Umbilical cord (tissue), 2 donors: Measurements from ENCODE around the gene TMEM255B. TPM values are rescaled to one million over a fixed set of nuclear protein-coding genes. Genes with fewer than 3 reads are reported as not detected.

Experiments used
- DNase-seq: peaks from one replicate; pipeline ENCODE4 v3.0.0-alpha.2; 2015; ENCODE audit warnings: low spot score
- total RNA-seq: library from RNA; depleted of rRNA; stranded (reverse); fragments of >200 nt; gene quantifications from one replicate; pipeline ENCODE4 v1.2.3, GENCODE V29; 2014; ENCODE audit warnings: low replicate concordance; ENCODE audit not compliant: insufficient read depth

The TMEM255B gene
- total RNA-seq, 1 donor from 2014 or later = 0.24 TPM

DNA sequence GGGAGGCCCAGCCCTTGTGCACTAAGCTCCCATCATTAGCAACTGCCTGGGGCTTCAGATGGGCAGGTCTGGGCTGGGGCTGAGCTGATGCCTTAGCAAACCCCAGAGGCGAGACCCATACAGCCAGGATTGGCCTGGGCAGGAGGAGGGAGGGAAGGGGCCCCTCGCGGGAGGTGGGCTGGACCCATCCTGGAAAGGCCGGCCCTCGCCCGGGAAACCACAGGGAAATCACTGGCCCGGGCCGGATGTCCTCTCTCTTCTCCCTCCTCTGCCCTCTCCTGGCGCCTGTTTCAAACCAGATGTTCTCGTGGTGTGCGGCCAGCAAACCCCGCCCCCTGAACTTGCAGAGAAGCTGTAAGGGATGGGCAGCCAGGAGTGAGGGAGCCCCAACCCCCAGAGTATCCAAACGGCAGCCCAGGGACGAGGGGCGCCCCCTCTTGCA is 43.1 kb downstream of the TMEM255B start:
- peak; percentile 90 for DNase-seq

DNA sequence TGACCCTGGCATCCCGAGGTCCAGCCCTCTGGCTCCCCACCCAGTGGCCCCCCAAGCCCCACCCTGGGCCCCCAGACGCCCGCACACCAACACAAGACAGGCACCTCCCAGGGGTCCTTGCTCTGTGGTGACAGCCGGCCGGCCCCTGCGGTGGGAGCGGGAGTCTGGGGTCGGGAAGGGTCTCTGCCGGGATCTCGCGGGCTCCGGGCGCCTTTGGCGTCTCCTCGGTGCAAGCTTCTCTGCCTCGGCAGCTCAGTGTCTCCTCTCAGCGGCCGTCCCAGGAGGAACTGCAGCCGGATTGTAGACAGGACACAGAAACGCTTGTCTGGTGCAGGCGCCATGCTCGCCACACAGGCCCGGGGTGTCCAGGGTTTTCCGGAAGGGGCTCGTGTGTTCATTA is 43.7 kb downstream of the TMEM255B start:
- no peak for DNase-seq

DNA sequence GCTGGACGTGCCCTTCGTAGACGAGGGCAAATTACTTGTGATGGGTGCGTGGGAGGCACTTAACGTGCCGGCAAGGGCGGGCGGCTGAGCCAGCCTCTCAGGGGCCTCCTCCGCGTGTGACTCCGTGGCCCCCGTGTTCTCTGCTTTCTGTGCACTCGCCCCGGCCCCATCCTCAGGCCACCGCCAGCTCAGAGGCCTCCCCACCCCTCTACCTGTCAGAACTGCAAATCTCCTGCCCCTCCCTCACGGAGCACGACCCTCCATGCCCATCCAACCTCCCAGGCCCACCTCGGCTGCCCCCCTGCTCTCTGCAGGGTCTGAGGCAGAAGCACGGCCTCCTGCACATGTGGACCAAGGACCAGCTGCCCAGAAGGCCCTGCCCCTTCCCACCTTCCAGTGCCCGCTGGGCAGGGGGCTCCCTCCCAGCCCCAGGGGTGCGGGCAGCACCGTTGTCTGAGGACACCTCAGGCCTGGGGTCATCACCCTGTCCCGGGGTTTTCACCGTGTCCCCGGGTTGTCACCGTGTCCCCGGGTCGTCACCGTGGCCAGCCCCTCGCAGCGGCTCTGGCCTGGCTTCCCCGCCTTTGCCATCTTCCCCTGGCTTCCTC is 44.5 kb downstream of the TMEM255B start:
- DNase-seq = no peak

DNA sequence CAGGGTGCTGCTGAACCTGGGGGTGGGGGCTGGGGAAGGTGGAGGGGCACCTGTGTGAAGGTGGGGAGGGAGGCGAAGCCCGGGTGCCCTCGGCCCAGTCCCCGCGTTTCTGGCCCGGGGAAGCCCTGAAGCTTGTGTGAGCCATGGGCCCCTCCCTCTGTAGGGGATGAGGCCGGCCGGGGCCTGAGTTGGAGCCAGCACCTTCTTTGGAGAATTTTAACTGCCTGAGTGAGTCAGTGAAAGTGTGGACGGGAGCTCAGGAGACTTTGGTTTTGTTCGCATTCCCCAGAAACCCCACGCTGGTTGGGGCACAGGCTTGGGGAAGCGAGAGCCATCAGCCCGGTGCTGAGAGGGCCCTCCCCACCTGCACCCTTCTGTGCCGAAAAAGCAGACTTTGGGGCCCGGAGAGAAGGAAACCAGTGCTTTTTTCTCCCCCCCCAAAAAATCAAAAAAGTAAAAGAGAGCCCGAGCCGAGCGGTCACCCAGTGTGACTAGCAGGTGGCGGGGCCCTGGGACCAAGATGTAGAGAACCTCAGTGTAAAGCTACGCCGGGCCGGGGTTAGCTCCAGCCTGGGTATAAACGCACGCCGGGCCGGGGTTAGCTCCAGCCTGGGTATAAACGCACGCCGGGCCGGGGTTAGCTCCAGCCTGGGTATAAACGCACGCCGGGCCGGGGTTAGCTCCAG is 45.1 kb downstream of the TMEM255B start:
- DNase-seq = peak; percentile 32

DNA sequence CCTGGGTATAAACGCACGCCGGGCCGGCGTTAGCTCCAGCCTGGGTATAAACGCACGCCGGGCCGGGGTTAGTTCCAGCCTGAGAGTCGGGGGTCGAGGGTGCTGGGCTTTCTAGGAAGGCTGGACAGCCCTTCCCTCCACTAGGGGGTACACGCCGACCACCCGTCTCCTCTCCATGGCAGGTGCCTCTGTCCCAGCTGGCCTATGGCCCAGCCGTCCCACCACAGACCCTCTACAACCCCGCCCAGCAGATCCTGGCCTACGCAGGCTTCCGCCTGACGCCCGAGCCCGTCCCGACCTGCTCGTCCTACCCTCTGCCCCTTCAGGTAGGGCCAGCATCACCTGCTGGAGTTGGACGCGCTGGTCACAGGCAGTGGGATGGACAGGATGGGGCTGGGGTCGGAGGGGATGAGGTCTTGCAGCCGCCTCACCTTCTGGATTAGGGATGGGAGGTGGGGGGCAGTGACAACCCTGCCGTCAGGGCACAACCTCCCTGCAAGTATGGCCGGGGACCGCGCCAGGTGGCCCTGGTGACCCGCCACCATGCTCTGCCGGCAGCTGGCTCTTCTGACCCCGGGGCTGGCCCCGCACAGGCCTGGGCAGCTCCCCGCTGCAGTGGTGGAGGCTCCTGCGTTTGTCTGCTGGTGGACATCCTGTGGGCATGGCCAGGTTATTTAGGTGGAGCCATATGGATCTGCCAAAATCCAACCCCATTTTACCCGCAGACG is 45.8 kb downstream of the TMEM255B start:
- no peak for DNase-seq

DNA sequence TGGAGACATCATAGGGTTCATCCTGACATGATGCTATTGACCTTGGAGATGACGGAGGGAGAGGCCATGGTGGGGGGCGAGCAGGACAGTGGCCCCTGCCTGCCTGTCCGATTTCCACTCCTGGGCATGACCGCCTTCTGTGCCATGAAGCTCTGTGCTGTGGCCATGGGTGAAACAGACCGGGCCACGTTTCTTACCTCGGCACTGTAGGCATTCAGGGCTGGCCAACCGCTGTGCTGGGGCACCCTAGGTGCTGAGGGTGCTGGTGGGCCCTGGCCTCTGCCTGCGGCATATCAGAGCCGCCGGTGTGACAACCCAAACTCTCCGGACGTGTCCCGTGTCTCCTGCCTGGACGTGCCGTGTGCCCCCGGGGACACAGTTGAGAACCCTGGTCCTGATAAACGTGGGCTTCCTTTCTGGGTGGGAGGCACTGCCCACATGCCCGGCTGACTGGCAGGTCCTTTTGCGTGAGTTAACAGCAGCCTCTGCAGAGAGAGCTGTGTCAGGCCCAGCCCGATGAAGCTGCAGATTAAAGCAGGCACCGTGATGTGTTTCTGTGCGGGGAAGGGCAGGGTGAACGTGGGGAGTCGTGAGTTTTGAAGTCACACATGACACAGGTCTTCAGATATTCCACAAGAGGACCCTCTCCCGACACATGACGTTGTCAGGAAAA is 46.5 kb downstream of the TMEM255B start:
- no peak for DNase-seq

DNA sequence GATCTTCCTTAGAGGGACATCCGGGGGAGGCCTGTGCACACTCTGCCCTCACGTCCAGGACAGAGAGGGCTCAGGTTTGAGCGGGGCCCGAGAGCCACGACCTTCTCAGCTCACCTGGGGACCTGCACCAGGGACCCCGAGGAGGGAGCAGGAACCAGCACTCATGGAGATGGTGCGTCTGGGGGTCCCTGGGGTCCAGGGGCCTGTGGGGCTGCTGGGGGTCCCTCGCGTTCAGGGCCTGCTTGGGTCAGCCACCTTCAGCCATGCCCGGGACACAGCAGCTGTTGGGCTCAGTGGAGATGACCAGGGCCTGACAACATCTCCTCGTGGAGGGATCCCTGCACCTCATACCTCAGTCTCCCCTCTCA is 47.1 kb downstream of the TMEM255B start:
- no peak for DNase-seq

DNA sequence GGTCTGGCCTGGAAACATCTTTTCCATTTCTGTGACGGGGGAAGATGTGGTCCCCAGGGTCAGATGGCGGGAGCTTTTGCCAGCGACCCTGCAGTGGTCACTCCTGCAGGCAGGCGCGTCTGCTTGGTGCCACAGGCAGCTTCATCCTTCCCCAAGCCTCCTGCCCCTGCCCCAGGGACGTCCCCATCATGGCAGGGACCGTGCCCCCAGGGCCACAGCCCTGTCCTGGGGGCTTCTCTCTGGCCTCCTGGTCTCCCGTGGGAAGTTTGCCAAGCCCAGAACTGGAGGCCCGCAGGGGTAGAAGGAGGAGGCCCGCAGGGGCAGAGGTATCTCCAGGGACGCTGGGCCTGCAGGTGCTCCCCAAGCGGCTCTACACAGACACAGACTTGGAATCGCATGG is 47.5 kb downstream of the TMEM255B start:
- DNase-seq = no peak

DNA sequence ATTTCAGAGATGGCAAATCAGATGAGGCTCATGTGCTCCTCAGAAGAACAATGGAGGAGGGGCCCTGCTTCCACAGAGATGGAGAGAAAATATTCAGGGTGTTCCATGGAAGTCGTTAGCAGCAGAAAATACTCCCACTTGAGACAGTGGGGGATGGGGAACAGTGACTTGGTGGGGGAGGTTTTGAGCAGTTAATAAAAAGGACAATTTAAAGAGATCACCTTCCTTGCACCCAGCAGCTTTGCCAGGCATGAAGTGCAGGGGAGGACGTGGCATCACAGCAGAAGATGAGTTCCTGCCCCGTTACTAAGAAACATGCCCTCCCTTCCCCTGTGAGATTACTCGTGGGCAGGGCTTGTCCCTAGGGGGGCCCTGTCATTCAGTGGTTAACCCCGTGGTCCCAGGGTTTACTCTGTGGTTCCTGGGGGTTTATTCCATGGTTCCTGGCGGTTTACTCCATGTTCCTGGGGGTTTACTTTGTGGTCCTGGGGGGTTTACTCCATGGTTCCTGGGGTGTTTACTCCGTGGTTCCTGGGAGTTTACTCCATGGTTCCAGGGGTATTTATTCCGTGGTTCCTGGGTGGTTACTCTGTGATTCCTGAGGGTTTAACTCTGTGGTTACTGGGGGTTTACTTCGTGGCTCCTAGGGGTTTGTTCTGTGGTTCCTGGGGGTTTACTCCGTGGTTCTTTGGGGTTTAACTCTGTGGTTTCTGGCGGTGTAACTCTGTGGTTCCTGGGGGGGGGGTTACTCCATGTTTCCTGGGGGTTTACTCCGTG is 49.2 kb downstream of the TMEM255B start:
- DNase-seq = no peak

DNA sequence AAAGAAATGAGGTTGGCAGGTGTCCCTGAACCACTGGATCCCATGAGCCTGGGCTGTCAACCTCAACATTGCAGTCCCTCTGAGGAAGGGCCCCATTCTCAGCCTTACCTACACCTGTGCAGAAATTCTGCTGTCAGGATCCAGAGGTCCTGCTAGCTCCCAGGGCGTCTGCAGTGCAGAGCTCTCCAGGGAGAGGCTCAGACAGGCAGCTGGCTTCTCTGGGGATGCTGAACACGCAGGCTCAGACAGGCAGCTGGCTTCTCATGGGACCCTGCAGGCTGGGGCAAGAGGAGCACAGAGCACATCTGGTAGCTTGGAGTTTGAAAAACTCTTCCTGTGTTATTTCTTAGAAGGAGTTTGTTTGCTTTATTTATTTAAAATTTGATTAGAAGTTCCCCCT is 50.9 kb downstream of the TMEM255B start:
- DNase-seq = no peak

DNA sequence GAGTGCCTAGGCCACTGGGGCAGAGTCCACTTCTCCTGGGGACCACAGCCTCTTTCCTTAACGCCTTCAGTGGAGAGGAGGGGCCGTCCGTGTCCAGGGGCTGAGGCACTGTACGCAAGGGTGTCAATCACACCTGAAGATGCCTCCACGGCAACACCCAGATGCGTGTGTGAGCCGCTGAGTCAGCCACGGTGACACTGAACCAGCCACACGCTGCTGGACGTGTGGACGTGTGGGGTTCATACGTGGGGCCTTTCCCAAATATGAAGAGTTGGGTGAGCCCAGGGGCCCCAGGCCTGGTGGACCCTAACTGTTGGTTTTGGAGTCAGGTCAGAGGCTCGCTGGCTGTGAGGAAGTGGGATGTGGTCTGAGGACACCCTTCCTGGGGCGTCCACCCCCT is 51.6 kb downstream of the TMEM255B start:
- no peak for DNase-seq

DNA sequence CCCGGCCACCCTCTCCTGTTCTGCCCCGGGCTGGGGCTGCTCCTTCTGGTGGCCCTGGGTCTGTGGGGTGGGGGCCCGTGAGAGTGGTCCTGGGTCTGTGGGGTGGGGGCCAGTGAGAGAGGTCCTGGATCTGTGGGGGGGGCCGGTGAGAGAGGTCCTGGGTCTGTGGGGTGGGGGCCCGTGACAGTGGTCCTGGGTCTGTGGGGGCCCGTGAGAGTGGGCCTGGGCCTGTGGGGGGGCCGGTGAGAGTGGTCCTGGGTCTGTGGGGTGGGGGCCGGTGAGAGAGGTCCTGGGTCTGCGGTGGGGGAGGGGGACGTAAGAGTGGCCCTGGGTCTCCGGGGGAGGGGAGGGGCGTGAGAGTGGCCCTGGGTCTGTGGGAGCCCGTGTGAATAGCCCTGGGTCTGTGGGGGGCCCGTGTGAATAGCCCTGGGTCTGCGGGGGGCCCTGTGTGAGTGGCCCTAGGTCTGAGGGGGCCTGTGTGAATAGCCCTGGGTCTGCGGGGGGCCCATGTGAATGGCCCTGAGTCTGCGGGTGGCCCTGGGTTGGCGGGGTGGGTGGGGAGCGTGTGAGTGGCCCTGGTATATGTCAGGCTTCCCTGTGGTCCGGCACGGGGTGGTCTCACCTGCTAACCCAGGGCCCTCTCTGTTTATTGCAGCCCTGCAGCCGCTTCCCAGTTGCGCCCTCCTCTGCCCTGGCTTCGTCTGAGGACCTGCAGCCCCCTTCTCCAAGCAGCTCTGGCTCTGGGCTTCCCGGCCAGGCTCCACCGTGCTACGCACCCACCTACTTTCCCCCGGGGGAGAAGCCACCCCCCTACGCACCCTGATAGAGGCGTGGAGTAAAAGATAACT is 52.3 kb downstream of the TMEM255B start:
- no peak for DNase-seq

DNA sequence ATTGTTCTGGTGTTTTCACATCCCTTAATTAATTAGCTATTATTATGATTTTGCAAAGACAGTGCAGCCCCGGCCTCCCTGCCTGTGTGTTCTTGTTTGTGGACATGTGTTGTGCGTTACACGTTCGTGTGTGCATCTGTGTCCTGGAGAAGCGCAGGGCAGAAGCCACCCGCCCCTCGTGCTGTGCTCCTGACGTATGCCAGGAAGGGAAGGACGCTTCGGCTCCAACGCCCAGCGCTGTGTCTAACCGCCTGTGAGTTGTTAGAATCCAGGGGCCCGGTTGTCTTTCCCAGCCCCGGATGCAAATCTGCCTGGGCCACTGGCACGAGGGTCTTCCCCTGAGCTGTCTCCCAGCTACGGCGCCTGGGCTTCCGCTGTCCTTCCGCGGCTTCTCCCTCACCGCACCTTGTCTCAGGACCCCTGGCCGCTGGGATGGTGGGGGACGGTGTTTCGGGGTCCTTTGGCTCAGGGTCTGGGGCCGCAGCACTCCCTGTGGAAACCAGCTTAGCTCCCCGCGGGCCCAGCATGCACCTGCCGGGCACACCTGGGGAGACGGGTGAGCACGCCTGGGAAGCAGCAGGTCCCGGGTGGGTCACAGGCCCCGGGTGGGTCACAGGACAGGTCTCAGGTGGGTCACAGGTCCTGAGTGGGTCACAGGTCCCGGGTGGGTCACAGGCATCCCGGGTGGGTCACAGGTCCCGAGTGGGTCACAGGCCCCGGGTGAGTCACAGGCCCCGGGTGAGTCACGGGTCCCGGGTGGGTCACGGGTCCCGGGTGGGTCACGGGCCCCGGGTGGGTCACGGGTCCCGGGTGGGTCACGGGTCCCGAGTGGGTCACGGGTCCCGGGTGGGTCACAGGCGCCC is 53.4 kb downstream of the TMEM255B start:
- no peak for DNase-seq

DNA sequence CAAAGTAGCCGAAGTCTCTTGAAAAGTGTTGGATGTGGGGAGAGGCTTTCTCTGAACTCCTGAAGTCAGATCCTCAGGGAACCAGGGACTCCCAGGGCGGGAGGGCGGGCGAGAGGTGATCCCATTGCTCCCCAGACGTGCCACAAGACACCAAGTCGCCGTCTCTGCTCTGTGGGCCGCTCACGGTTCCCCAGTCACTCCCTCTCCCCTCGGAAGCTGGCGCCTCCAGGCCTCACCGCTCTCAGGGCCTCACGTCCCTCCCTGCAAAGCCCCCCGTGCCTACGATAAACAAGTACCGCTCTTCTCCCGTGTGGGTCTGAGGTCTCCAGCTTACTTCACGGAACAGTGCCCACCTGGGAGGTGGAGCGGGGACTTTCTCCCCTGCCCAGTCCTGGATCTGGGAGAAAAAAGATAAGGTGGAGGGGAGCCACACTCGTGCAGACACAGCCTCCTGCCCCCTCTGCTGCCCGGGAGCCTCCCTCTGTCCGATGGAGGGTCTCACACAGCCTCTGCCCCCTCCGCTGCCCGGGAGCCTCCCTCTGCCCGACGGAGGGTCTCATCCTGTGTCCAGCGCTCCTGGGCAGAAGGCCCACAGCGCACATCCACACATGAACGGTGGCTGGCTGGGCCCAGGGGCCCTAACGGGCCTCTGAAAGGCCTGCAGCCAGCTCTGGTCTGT is 54.2 kb downstream of the TMEM255B start:
- DNase-seq = peak; percentile 26

DNA sequence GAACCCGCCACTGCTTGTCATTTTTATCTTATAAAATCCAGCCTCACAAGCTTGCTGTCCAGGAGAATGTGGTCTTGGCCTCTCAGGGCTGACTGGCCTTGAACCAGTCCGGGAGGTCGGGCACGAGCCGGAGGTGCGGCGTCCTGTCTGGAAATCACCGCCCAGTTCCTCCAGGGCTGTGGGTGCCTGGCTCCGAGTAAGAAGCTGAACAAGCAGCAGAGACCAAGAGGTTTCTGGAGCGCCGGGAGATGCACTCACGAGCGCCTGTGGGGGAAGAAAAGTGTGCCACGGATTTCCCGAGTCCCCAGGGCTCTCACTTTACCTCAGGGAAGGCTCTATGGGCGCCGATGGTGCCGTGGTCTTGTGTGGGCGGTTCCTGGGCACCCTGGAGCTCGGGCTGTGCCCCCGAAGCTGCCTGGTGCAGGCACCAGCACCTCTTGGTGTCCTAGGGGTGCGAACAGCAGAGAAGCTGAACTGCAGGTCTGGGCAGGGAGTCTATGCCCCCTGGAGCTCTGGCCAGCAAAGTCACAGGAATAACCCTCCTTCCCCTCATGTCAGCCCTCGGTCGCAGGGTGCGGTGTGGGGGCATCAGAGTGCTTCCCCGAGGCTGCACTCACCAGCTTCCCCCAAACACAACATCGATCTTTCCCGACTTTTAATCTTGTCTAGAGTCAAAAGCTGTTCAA is 54.9 kb downstream of the TMEM255B start:
- DNase-seq = no peak

DNA sequence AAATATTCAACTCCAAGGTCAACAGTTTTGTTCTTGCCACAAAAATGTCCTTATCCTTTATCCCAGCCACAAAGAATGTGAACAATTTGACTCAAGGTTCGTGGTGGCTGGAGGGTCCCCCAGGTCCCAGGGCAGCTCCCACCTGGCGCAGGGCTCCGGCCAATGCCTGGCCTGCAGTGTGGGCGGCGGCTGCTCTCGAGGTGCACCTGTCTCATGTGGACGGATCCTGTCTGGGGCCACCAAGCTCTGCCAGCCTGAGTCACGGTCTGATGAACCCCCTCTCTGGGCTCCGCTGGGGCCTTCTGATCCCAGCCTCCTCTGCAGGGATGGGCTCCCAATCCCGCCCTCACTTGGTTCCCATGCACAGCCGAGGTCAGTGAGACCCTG is 55.4 kb downstream of the TMEM255B start:
- DNase-seq = no peak

DNA sequence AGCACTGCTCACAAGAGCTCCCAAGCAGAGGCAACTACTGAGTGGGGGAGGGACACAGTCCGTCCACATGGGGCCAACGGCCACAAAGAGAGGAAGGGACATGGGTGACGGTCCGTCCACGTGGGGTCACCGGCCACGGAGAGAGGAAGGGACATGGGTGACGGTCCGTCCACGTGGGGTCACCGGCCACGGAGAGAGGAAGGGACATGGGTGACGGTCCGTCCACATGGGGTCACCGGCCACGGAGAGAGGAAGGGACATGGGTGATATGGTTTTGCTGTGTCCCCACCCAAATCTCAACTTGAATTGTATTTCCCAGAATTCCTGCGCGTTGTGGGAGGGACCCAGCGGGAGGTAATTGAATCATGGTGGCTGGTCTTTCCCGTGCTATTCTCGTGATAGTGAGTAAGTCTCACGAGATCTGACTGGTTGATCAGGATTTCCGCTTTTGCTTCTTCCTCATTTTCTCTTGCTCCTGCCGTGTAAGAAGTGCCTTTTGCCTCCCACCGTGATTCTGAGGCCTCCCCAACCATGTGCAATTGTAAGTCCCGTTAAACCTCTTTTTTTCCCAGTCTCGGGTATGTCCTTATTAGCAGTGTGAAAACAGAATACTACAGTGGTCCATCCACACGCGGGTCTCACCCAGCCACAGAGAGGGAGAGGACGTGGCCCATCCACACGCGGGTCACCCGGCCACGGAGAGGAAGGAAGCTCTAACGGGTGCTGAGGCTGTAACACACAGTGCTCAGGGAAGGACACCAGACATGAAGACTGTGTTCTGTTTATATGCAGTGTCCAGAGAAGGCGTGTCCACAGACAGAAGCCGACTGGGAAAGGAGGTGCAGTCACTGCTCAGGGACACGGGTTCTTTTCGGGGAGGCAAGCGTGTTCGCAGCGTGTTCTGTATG is 56.4 kb downstream of the TMEM255B start:
- no peak for DNase-seq
